Activated T-cell treated with anti-CD3 and anti-CD28 coated beads, Interleukin-2, amount 50 U/mL, for 48 hours (primary cell): ENCODE data around the gene TEX53.

Source experiments
- DNase-seq, 2 experiments: peaks; one replicate each; pipeline ENCODE4 v3.0.0-alpha.2; 2020

The TEX53 gene

GRCh38 chr9:114633438-114634089 lies 24.0 kb downstream of the TEX53 start:
- DNase-seq, result no peak

GRCh38 chr9:114631166-114631565 lies 26.4 kb downstream of the TEX53 start:
- no peak for DNase-seq

GRCh38 chr9:114629563-114630090 lies 28.0 kb downstream of the TEX53 start:
- no peak for DNase-seq

- DNase-seq, result no peak
Measured at GRCh38 chr9:114627553-114627952, 30.1 kb downstream of the TEX53 start.

- DNase-seq, result no peak
Measured at GRCh38 chr9:114626415-114627020, 31.1 kb downstream of the TEX53 start.

- DNase-seq, result no peak
Measured at GRCh38 chr9:114624677-114625076, 32.9 kb downstream of the TEX53 start.

GRCh38 chr9:114621975-114622609 lies 35.5 kb downstream of the TEX53 start:
- DNase-seq, result no peak

GRCh38 chr9:114621561-114621960 lies 36.0 kb downstream of the TEX53 start:
- DNase-seq, result no peak

GRCh38 chr9:114619191-114619761 lies 38.3 kb downstream of the TEX53 start:
- DNase-seq, result no peak

GRCh38 chr9:114616684-114617520 lies 40.7 kb downstream of the TEX53 start:
- no peak for DNase-seq

- DNase-seq, result no peak
Measured at GRCh38 chr9:114614373-114614772, 43.2 kb downstream of the TEX53 start.

- no peak for DNase-seq
Measured at GRCh38 chr9:114613919-114614318, 43.7 kb downstream of the TEX53 start.

GRCh38 chr9:114613087-114613486 lies 44.5 kb downstream of the TEX53 start:
- no peak for DNase-seq

- peak in 1 of 2 experiments; percentile 31 for DNase-seq
Measured at GRCh38 chr9:114612272-114612923, 45.2 kb downstream of the TEX53 start.

- DNase-seq, result peak in 1 of 2 experiments; percentile 66
Measured at GRCh38 chr9:114611516-114612271, 45.9 kb downstream of the TEX53 start.

- DNase-seq, result no peak
Measured at GRCh38 chr9:114608525-114608796, 49.1 kb downstream of the TEX53 start.

GRCh38 chr9:114607671-114608524 lies 49.7 kb downstream of the TEX53 start:
- DNase-seq, result no peak

GRCh38 chr9:114606597-114607207 lies 50.9 kb downstream of the TEX53 start:
- no peak for DNase-seq
